ENCODE data around the gene NOL12.
"Not testable (repeated sequence)": the region's sequence is repeated elsewhere in the genome, so short reads cannot be mapped to it uniquely, and the experiment has no call there.

Gene NOL12

DNA sequence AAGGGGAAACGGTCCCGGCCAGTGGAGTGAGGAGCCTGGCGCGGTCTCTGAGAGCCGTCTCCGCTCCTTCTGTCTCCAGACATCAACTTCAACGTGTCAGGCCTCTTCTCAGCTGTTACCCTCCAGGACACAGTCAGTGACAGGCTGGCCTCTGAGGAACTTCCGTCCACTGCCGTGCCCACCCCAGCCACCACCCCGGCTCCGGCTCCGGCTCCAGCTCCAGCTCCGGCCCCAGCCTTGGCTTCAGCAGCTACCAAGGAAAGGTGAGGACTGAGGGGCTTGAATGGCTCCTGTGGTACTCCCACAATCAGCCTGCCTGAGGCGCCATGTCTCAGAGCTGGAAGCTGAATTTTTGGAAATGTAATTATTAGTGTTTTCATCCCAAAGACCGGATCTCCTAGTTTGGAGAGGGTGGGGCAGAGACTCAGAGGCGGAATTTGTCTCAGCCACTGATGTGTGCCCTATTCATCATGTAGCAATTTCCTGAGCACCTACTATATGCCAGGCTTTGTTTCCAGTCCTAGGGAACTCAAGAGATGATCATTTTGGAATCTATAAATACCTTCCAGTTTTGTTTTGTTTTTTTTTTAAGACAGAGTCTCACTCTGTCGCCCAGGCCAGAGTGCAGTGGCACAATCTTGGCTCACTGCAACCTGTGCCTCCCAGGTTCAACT lies 35.5 kb upstream of the NOL12 start:
- no peak for DNase-seq (ENCODE audit: low read depth in 1 of 2, low spot score in 1 of 2)
- H3K4me3 ChIP-seq (replicated peaks; ENCODE audit: insufficient read depth, low read length): no peak overlapping the region
- no peaks in the 10 kb centered on the region for H3K27me3 ChIP-seq (ENCODE audit: insufficient read depth, poor library complexity, severe bottlenecking)
- TF ChIP-seq SPI1 (IDR thresholded peaks at IDR 0.05; ENCODE audit: borderline replicate concordance, low read depth) (no peak), POLR2AphosphoS5 (IDR thresholded peaks at IDR 0.05; ENCODE audit: low read depth) (no peak), GABPA (IDR thresholded peaks at IDR 0.05; ENCODE audit: low read depth) (no peak)
- TF ChIP-seq, protein P1, sequence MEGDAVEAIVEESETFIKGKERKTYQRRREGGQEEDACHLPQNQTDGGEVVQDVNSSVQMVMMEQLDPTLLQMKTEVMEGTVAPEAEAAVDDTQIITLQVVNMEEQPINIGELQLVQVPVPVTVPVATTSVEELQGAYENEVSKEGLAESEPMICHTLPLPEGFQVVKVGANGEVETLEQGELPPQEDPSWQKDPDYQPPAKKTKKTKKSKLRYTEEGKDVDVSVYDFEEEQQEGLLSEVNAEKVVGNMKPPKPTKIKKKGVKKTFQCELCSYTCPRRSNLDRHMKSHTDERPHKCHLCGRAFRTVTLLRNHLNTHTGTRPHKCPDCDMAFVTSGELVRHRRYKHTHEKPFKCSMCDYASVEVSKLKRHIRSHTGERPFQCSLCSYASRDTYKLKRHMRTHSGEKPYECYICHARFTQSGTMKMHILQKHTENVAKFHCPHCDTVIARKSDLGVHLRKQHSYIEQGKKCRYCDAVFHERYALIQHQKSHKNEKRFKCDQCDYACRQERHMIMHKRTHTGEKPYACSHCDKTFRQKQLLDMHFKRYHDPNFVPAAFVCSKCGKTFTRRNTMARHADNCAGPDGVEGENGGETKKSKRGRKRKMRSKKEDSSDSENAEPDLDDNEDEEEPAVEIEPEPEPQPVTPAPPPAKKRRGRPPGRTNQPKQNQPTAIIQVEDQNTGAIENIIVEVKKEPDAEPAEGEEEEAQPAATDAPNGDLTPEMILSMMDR (IDR thresholded peaks at IDR 0.05; ENCODE audit: insufficient read depth, low read length): no peak
- TF ChIP-seq, protein P2, sequence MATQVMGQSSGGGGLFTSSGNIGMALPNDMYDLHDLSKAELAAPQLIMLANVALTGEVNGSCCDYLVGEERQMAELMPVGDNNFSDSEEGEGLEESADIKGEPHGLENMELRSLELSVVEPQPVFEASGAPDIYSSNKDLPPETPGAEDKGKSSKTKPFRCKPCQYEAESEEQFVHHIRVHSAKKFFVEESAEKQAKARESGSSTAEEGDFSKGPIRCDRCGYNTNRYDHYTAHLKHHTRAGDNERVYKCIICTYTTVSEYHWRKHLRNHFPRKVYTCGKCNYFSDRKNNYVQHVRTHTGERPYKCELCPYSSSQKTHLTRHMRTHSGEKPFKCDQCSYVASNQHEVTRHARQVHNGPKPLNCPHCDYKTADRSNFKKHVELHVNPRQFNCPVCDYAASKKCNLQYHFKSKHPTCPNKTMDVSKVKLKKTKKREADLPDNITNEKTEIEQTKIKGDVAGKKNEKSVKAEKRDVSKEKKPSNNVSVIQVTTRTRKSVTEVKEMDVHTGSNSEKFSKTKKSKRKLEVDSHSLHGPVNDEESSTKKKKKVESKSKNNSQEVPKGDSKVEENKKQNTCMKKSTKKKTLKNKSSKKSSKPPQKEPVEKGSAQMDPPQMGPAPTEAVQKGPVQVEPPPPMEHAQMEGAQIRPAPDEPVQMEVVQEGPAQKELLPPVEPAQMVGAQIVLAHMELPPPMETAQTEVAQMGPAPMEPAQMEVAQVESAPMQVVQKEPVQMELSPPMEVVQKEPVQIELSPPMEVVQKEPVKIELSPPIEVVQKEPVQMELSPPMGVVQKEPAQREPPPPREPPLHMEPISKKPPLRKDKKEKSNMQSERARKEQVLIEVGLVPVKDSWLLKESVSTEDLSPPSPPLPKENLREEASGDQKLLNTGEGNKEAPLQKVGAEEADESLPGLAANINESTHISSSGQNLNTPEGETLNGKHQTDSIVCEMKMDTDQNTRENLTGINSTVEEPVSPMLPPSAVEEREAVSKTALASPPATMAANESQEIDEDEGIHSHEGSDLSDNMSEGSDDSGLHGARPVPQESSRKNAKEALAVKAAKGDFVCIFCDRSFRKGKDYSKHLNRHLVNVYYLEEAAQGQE (IDR thresholded peaks at IDR 0.05; ENCODE audit: insufficient replicate concordance, low read depth): no peak
- H3K27ac ChIP-seq (replicated peaks): no peak overlapping the region

DNA sequence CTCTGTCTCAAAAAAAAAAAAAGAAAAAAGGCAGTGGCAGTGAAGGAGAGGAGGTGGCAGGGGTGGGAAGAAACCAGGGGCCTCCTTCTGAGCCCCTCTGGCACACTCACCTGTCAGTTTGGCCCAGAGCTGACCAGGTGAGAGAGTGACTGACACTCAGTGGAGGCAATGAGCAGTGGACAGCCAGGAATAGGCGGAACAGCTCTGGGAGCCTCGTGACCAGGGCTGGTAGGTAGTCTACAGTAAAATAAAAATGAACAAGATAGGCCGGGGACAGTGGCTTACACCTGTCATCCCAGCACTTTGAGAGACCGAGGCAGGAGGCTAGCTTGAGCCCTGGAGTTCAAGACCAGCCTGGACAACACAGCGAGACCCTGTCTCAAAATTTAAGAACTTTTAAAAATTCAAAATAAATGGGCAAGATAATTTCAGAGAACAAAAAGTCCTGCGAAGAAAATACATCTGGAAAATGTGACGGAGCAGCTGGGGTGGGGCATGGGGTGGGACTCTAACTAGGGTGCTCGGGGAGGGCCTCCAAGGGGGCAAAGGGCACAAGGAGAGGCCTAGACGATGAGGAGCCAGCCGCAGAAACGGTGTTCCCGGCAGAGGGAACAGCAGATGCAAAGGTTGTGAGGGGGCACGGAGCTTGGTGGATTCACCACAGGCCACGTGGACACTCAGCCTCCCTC lies 31.4 kb upstream of the NOL12 start:
- H3K27ac ChIP-seq (replicated peaks): no peak overlapping the region
- H3K4me3 ChIP-seq (replicated peaks; ENCODE audit: insufficient read depth, low read length): no peak overlapping the region
- no peak for TF ChIP-seq SPI1 (IDR thresholded peaks at IDR 0.05; ENCODE audit: borderline replicate concordance, low read depth)
- TF ChIP-seq, protein P2 (IDR thresholded peaks at IDR 0.05; ENCODE audit: insufficient replicate concordance, low read depth): no peak
- TF ChIP-seq, protein P1 (IDR thresholded peaks at IDR 0.05; ENCODE audit: insufficient read depth, low read length): no peak
- TF ChIP-seq POLR2AphosphoS5 (IDR thresholded peaks at IDR 0.05; ENCODE audit: low read depth): no peak
- no peak for TF ChIP-seq GABPA (IDR thresholded peaks at IDR 0.05; ENCODE audit: low read depth)
- H3K27me3 ChIP-seq (ENCODE audit: insufficient read depth, poor library complexity, severe bottlenecking): no peaks in the 10 kb centered on the region
- DNase-seq (ENCODE audit: low read depth in 1 of 2, low spot score in 1 of 2): no peak

DNA sequence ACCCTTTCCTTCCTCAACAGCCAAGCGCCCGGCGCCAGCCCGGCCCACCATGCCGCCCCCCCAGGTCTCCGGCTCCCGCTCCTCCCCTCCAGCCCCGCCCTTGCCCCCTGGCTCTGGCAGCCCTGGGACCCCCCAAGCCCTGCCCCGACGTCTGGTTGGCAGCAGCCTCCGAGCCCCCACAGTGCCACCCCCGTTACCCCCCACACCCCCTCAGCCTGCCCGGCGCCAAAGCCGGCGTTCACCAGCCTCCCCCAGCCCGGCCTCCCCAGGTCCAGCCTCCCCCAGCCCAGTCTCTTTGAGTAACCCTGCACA lies 30.9 kb upstream of the NOL12 start:
- Histone ChIP-seq H3K4me3 (replicated peaks; ENCODE audit: insufficient read depth, low read length) (no peak overlapping the region), H3K27me3 (ENCODE audit: insufficient read depth, poor library complexity, severe bottlenecking) (no peaks in the 10 kb centered on the region), H3K27ac (replicated peaks) (no peak overlapping the region)
- no peak for DNase-seq (ENCODE audit: low read depth in 1 of 2, low spot score in 1 of 2)
- TF ChIP-seq, protein P2 (IDR thresholded peaks at IDR 0.05; ENCODE audit: insufficient replicate concordance, low read depth): no peak
- no peak for TF ChIP-seq SPI1 (IDR thresholded peaks at IDR 0.05; ENCODE audit: borderline replicate concordance, low read depth)
- TF ChIP-seq GABPA (IDR thresholded peaks at IDR 0.05; ENCODE audit: low read depth): no peak
- TF ChIP-seq POLR2AphosphoS5 (IDR thresholded peaks at IDR 0.05; ENCODE audit: low read depth): no peak
- TF ChIP-seq, protein P1 (IDR thresholded peaks at IDR 0.05; ENCODE audit: insufficient read depth, low read length): no peak

DNA sequence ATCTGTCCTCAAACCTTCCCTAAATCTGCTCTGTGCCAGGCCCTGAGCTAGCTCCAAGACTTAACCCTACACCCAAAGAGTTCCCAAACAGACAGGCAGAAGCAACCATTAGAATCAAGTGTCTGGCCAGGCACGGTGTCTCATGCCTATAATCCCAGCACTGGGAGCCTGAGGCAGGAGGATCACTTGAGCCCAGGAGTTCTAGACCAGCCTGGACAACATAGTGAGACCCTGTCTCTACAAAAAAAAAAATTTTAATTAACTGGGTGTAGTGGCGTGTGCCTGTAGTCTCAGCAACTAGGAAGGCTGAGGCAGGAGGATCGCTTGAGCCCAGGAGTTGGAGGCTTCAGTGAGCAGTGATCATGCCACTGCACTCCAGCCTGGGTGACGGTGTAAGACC lies 29.6 kb upstream of the NOL12 start:
- DNase-seq (ENCODE audit: low read depth in 1 of 2, low spot score in 1 of 2); H3K4me3 ChIP-seq (replicated peaks; ENCODE audit: insufficient read depth, low read length); H3K27me3 ChIP-seq (ENCODE audit: insufficient read depth, poor library complexity, severe bottlenecking); H3K27ac ChIP-seq (replicated peaks): not testable (repeated sequence)
